GM12891 (cell line): ENCODE data around the gene NUMA1.

Experiments used
- PAX5 ChIP-seq: IDR thresholded peaks from 2 replicates; pipeline ENCODE4 v1.6.1; 2011; ENCODE audit warnings: low read length, moderate library complexity, mild to moderate bottlenecking; ENCODE audit not compliant: insufficient read depth, severe bottlenecking
- POLR2A ChIP-seq: IDR thresholded peaks from 2 replicates; pipeline ENCODE4 v1.6.1; 2011; ENCODE audit warnings: low read depth, low read length, control low read depth

GRCh38 chr11:71977743-71978418 is 102.5 kb downstream of the NUMA1 start:
- TF ChIP-seq POLR2A = no peak
- no peak for TF ChIP-seq PAX5
